WERI-Rb-1 (cell line): ENCODE measurements around the gene PTPRM.

Experiments
- DNase-seq: peaks from one replicate; pipeline ENCODE4 v3.0.0-alpha.2; 2020
- H3K27ac ChIP-seq: fragments of 250-450 bp; sonication (Bioruptor Pico); 2 replicates; pipeline ENCODE4 v1.5.1; 2020; ENCODE audit warnings: mild to moderate bottlenecking, moderate library complexity
- H3K27me3 ChIP-seq: fragments of 250-450 bp; sonication (Bioruptor Pico); 2 replicates; pipeline ENCODE4 v1.5.1; 2021; ENCODE audit warnings: mild to moderate bottlenecking, low read depth, moderate library complexity; ENCODE audit not compliant: insufficient read depth, severe bottlenecking
- H3K36me3 ChIP-seq: fragments of 250-450 bp; sonication (Bioruptor Pico); 2 replicates; pipeline ENCODE4 v1.5.1; 2020; ENCODE audit warnings: mild to moderate bottlenecking, moderate library complexity
- H3K4me3 ChIP-seq: 2 replicates; pipeline ENCODE4 v1.5.1; 2011; ENCODE audit warnings: low read depth, mild to moderate bottlenecking, control low read depth, low read length
- H3K9me3 ChIP-seq: fragments of 250-450 bp; sonication (Bioruptor Pico); 2 replicates; pipeline ENCODE4 v1.5.1; 2021; ENCODE audit warnings: mild to moderate bottlenecking, moderate library complexity; ENCODE audit not compliant: severe bottlenecking
- CTCF ChIP-seq: IDR thresholded peaks from 2 replicates; pipeline ENCODE4 v1.5.1; 2011; ENCODE audit warnings: low read depth, mild to moderate bottlenecking, control low read depth, inconsistent platforms, low read length

Gene PTPRM

GRCh38 chr18:8364385-8364784, 797.3 kb downstream of the PTPRM start:
- Histone ChIP-seq H3K9me3 (no peaks in the 10 kb centered on the region), H3K27me3 (no peaks in the 10 kb centered on the region), H3K27ac (no peak overlapping the region), H3K4me3 (no peak overlapping the region), H3K36me3 (no peaks in the 10 kb centered on the region)
- DNase-seq = no peak
- TF ChIP-seq CTCF = no peak

- no peak for DNase-seq
- TF ChIP-seq CTCF = no peak
- H3K36me3 ChIP-seq = no peaks in the 10 kb centered on the region
- H3K9me3 ChIP-seq = no peaks in the 10 kb centered on the region
- H3K4me3 ChIP-seq = no peak overlapping the region
- no peaks in the 10 kb centered on the region for H3K27me3 ChIP-seq
- no peak overlapping the region for H3K27ac ChIP-seq
Observed at GRCh38 chr18:8365006-8365405, 797.9 kb downstream of the PTPRM start.

GRCh38 chr18:8365528-8365927, 798.4 kb downstream of the PTPRM start:
- DNase-seq = no peak
- H3K4me3 ChIP-seq = no peak overlapping the region
- H3K9me3 ChIP-seq = no peaks in the 10 kb centered on the region
- no peak for TF ChIP-seq CTCF
- H3K27me3 ChIP-seq = no peaks in the 10 kb centered on the region
- H3K27ac ChIP-seq = no peak overlapping the region
- H3K36me3 ChIP-seq = no peaks in the 10 kb centered on the region

GRCh38 chr18:8366070-8366469, 799.0 kb downstream of the PTPRM start:
- Histone ChIP-seq H3K9me3 (no peaks in the 10 kb centered on the region), H3K27me3 (no peaks in the 10 kb centered on the region), H3K4me3 (no peak overlapping the region), H3K36me3 (no peaks in the 10 kb centered on the region), H3K27ac (no peak overlapping the region)
- no peak for DNase-seq
- no peak for TF ChIP-seq CTCF

GRCh38 chr18:8366656-8367055, 799.5 kb downstream of the PTPRM start:
- no peaks in the 10 kb centered on the region for H3K9me3 ChIP-seq
- DNase-seq = peak; percentile 81
- peak; percentile 11; the same call in 1 of the 2 replicates for TF ChIP-seq CTCF
- H3K4me3 ChIP-seq = peak overlapping the region; percentile 43; the same call in 1 of the 2 replicates
- H3K27me3 ChIP-seq = no peaks in the 10 kb centered on the region
- no peaks in the 10 kb centered on the region for H3K36me3 ChIP-seq
- no peak overlapping the region for H3K27ac ChIP-seq

GRCh38 chr18:8367217-8367988, 800.3 kb downstream of the PTPRM start:
- peak; percentile 61 for TF ChIP-seq CTCF
- H3K36me3 ChIP-seq = no peaks in the 10 kb centered on the region
- peak; percentile 54 for DNase-seq
- H3K27ac ChIP-seq = no peak overlapping the region
- no peaks in the 10 kb centered on the region for H3K27me3 ChIP-seq
- peak overlapping the region; percentile 43 for H3K4me3 ChIP-seq
- no peaks in the 10 kb centered on the region for H3K9me3 ChIP-seq
